Placental pericyte (primary cell): ENCODE results near the gene INSL4. TPM values are rescaled to one million over a fixed set of nuclear protein-coding genes. Genes with fewer than 3 reads are reported as not detected.

Experiments
- small RNA-seq: library from RNA; depleted of rRNA; stranded (forward); fragments of <200 nt; gene quantifications from one replicate; pipeline ENCODE3, GENCODE V24; 2012; ENCODE audit warnings: low replicate concordance
- total RNA-seq: library from RNA; depleted of rRNA; stranded (reverse); fragments of >200 nt; gene quantifications from 2 replicates; pipeline ENCODE4 v1.2.3, GENCODE V29; 2012

The INSL4 gene
- not detected in 2 replicates for total RNA-seq

DNA sequence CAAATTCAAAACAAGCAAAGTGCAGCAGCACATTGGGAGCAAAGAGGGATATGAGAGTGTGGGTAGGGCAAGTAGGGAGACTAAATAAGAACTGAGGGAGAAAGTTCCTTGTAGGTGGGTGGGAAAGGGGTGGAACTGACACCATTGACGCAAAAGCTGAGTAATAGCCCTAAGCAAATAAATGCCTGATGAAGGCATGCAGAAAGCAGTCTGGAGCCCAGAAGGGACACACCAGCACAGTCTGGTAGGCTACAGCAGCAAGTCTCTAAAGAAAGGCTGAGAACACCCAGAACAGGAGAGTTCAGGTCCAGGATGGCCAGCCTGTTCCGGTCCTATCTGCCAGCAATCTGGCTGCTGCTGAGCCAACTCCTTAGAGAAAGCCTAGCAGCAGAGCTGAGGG is at the start of gene INSL4:
Gene INSL4 (plus strand): TSS at position 208 of the 400 bp plus-strand sequence. CDS start 105 bp downstream, at position 313.

DNA sequence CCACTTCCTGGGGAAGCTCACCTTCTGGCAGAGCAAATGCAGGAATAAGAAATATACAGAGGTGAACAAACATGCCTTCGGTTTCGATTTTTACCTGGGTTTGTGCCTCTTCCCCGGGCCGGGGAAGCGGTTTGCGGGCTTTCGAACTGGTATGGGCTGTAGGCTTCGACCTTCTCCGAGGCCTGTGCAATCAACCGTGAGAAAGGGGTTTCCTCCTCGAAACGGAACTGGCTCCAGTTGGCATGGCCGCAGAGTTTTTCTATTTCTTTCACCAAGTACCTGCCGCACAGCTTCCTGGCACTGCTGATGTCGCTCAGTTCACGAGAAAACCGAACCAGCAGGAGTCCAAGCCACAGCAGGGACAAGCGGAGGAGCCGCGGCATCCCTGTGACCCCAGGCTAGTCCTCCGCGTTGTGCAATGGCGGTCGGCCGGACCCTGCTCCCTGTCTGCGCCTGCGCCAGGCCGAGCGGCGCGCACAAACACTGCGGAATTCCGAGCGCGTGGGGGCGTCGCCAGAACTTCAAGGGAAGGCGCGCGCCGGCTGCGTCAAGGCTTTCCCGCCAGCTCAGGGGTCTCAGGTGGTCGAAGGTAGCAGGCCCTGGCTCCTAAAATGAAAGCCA is 45.9 kb upstream of the INSL4 start, which contains the start of gene INSL6:
Gene INSL6 (minus strand): TSS at position 420 of the 621 bp plus-strand sequence. CDS start 37 bp downstream, at position 383.

Small RNA genes within 50 kb of the gene (small RNA-seq; reads per million reads assigned to genes)
- gene AL133547.1 = not detected

Other genes starting within 250 kb of the INSL4 start
- gene JAK2, start 246.1 kb upstream of the INSL4 start, total RNA-seq = 11.6 and 15.0 TPM in 2 replicates
- gene INSL6, start 45.8 kb upstream of the INSL4 start, total RNA-seq = 0.22 TPM in 1 of 2 replicates, not detected in the other
- gene RLN2, start 73.3 kb downstream of the INSL4 start, total RNA-seq = not detected in 2 replicates
- gene RLN1, start 108.5 kb downstream of the INSL4 start, total RNA-seq = not detected in 2 replicates
- 7.4 and 26.2 TPM in 2 replicates for gene PLGRKT, start 206.5 kb downstream of the INSL4 start, total RNA-seq
- 6.6 and 25.6 TPM in 2 replicates for gene CD274, start 219.1 kb downstream of the INSL4 start, total RNA-seq